Heart right ventricle (tissue), 16 donors: Measurements from ENCODE around the gene NIPAL3. TPM values are rescaled to one million over a fixed set of nuclear protein-coding genes. Genes with fewer than 3 reads are reported as not detected.

Experiments
- ATAC-seq, 8 donors: fragments of 200-7000 bp; cut with Tn5 transposase; one replicate each; pipeline ENCODE4 v1.9.1; 2020; ENCODE audit warnings: mild to moderate bottlenecking in 8 of 8, moderate library complexity in 8 of 8, moderate number of reproducible peaks in 1 of 8
- DNase-seq, 2 donors: peaks; one replicate each; pipeline ENCODE4 v3.0.0-alpha.2; 2020
- H3K27ac ChIP-seq, 10 donors: fragments of 200-600 bp; sonication (generic) in 2 of 10; one replicate each; pipeline versions ENCODE4 v1.5.0 to v1.8.0; 2020 to 2022; ENCODE audit warnings: mild to moderate bottlenecking in 3 of 10
- H3K27me3 ChIP-seq, 7 donors: fragments of 200-600 bp; one replicate each; pipeline ENCODE4 v1.8.0; 2021 to 2022; ENCODE audit warnings: mild to moderate bottlenecking in 2 of 7
- H3K36me3 ChIP-seq, 9 donors: fragments of 200-600 bp; sonication (generic) in 1 of 9; one replicate each; pipeline versions ENCODE4 v1.5.0 to v1.8.0; 2020 to 2022; ENCODE audit warnings: mild to moderate bottlenecking in 2 of 9
- H3K4me1 ChIP-seq, 9 donors: fragments of 200-600 bp; sonication (generic) in 1 of 9; one replicate each; pipeline versions ENCODE4 v1.5.0 to v1.8.0; 2020 to 2022; ENCODE audit warnings: mild to moderate bottlenecking in 4 of 9
- H3K4me3 ChIP-seq, 10 donors: fragments of 200-600 bp; sonication (generic) in 2 of 10; one replicate each; pipeline versions ENCODE4 v1.5.0 to v1.8.0; 2020 to 2022; ENCODE audit warnings: mild to moderate bottlenecking in 7 of 10, moderate library complexity in 2 of 10
- H3K9me3 ChIP-seq, 11 donors: fragments of 200-600 bp in 10 of 11; sonication (generic) in 2 of 11; one replicate each; pipeline versions ENCODE4 v1.5.0 to v1.8.0; 2013 to 2022; ENCODE audit warnings: mild to moderate bottlenecking in 2 of 11, control low read depth in 1 of 11, moderate library complexity in 1 of 11
- CTCF ChIP-seq, 9 donors: fragments of 200-600 bp; sonication (generic) in 2 of 9; IDR thresholded peaks; one replicate each; pipeline versions ENCODE4 v1.5.0 to v1.8.0; 2021 to 2022; ENCODE audit warnings: antibody characterized with exemption in 9 of 9, mild to moderate bottlenecking in 5 of 9, moderate library complexity in 1 of 9
- WGBS, 2 donors: extraction: QIAGEN DNeasy Blood & Tissue Kit; methylation state at CpG; one replicate each; pipeline ENCODE4 v1.1.7; 2013; ENCODE audit warnings: inconsistent platforms in 1 of 2; 5-methylcytosine and 5-hydroxymethylcytosine counted together
- intact Hi-C, 10 donors: fragments of 100-400 bp; cut with DNase I; formaldehyde crosslinking; loops; one replicate each; pipeline versions ENCODE4 v1.11.1 to v1.14.2; 2022
- polyA plus RNA-seq, 2 donors: library from polyadenylated mRNA; stranded (reverse); fragments of 200-250 nt; gene quantifications; one replicate each; pipeline ENCODE4 v1.2.3, GENCODE V29; 2013
- total RNA-seq, 10 donors: library from RNA; stranded (reverse); fragmentation: NEBNext Ultra II Directional in 3 of 10; extraction: Animal tissue kit (Norgen Biotek cat#: 25700) in 3 of 10; gene quantifications; one replicate each; pipeline versions ENCODE4 v1.2.1 to v1.2.4, GENCODE V29; 2021 to 2023
- donor health status: Arrhythmogenic right ventricular cardiomyopathy.
- donor health status: ischemic (EF 13 %, LVEDD 7.1; RV severe dilation, severe dysfunction).
- donor health status: healthy with polysubstance abuse.
- donor health status: DM: no; HTN: yes; CAD: no.
- donor health status: DM: no; HTN: no; CAD: no.
- donor health status: ischemic (EF 25% LVEDD 6.9; RV normal size, moderate dysfunction).
- donor health status: ischemic (EF 25% LVEDD 5.7; RV mildly dilated, moderate dysfunction).
- donor health status: healthy.
- donor health status: DM: yes; HTN: yes; CAD: no.
- donor health status: Ischemic cardiomyopathy.
- donor health status: ischemic (EF 35%, LVEDD 5.7; RV mildly dilated, moderate dysfunction).
- donor health status: nonischemic (EF 11% LVEDD 7.7; RV severe dilation, severe dysfunction).
- donor health status: DM: yes; HTN: yes; CAD: no.
- donor health status: PGD.
- donor health status: ischemic (EF 29% LVEDD 5.4; RV normal size, mild dysfunction).
- donor health status: nonischemic (EF 23%, LVEDD 6.1; RV moderate dilation, normal function).

The NIPAL3 gene
- total and polyA plus RNA-seq, 12 donors, result 5.3 to 44.9 (median 26.5) TPM

GRCh38 chr1:24392982-24393650, 22.5 kb upstream of the NIPAL3 start:
- no peak for ATAC-seq
- peaks cover 0 to 31% (median 15%) of the 10 kb centered on the region in 9 donors for H3K4me1 ChIP-seq
- H3K9me3 ChIP-seq, result peaks cover 0 to 4% (median 0%) of the 10 kb centered on the region in 11 donors
- H3K27ac ChIP-seq, result peak overlapping the region in 3 of 10 donors; percentile 4 to 83 (median 75)
- H3K4me3 ChIP-seq, result no peak overlapping the region
- TF ChIP-seq CTCF (IDR thresholded peaks at IDR 0.05), result no peak
- WGBS, 2 donors, result 83% methylated on average over 4 of the region's 4 CpGs
- DNase-seq, result no peak
- no peaks in the 10 kb centered on the region for H3K27me3 ChIP-seq
- intact Hi-C loops, result loop anchor here in 5 of 10 donors (1.0 to 10.0 kb wide), 5 partner anchors 190 to 249 kb away; partner anchors contain the start of gene SRRM1 (in 1 of the 5)
- no peaks in the 10 kb centered on the region for H3K36me3 ChIP-seq

DNA sequence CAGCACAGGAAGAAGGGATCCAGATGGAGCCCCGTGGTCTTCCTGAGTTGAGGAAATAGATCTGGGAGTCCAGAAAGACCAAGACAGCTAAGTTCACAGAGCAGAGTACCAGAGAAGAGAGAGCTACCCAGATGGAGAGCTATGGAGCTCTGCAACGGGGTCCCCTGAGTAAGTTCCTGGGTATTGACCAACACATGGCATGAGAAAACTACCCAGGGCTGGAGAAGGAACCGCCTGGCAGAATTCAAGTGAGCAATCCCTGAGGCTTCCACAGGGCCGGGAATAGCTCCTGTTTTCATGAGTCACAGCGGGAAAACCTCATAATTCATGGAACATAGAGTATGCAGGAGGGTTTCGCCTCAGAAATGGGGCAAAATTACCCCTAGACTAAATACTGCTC, 21.7 kb upstream of the NIPAL3 start:
- ATAC-seq, result no peak
- WGBS, 2 donors, result 74 to 76% methylated on average over 6 of the region's 6 CpGs
- Histone ChIP-seq H3K9me3 (peaks cover 0 to 4% (median 0%) of the 10 kb centered on the region in 11 donors), H3K36me3 (no peaks in the 10 kb centered on the region), H3K27me3 (no peaks in the 10 kb centered on the region), H3K4me1 (peaks cover 0 to 31% (median 15%) of the 10 kb centered on the region in 9 donors), H3K27ac (no peak overlapping the region), H3K4me3 (no peak overlapping the region)
- TF ChIP-seq CTCF (IDR thresholded peaks at IDR 0.05), result no peak
- no peak for DNase-seq
- intact Hi-C loops, result loop anchor here in 5 of 10 donors (2.0 to 10.0 kb wide), 4 partner anchors 191 to 248 kb away; partner anchors contain the start of gene SRRM1 (in 1 of the 5)

DNA sequence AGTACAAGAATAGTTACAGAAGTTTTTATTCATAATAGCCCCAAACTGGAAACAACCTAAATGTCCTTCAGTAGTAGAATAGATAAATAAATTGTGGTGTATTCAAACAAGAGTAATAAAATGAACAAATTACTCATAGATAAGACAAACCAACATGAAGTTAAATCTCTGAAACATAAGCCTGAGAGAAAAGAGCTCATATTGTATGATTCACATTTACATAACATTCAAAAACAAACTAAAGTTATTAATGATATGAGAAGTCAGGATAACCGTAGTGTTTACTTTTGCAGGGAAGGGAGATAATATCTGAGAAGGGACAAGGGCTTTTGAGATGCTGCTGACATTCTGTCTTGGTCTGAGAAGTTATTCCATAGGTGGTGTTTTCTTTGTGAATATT, 15.5 kb upstream of the NIPAL3 start:
- Histone ChIP-seq H3K4me1 (no peaks in the 10 kb centered on the region), H3K4me3 (no peak overlapping the region), H3K27ac (no peak overlapping the region), H3K36me3 (peaks cover 0 to 24% (median 0%) of the 10 kb centered on the region in 9 donors), H3K9me3 (peaks cover 0 to 4% (median 0%) of the 10 kb centered on the region in 11 donors), H3K27me3 (no peaks in the 10 kb centered on the region)
- ATAC-seq (no peak), DNase-seq (no peak)
- intact Hi-C loops, result no loop called here
- TF ChIP-seq CTCF (IDR thresholded peaks at IDR 0.05), result no peak
- WGBS, 2 donors, result 75 to 80% methylated on average over 1 of the region's 1 CpG

GRCh38 chr1:24403806-24404205, 11.8 kb upstream of the NIPAL3 start:
- peaks cover 0 to 14% (median 0%) of the 10 kb centered on the region in 11 donors for H3K9me3 ChIP-seq
- no peaks in the 10 kb centered on the region for H3K4me1 ChIP-seq
- H3K27me3 ChIP-seq, result no peaks in the 10 kb centered on the region
- intact Hi-C loops, result no loop called here
- TF ChIP-seq CTCF (IDR thresholded peaks at IDR 0.05), result no peak
- 91 to 93% methylated on average over 4 of the region's 4 CpGs for WGBS, 2 donors
- ATAC-seq (no peak), DNase-seq (no peak)
- peaks cover 0 to 24% (median 0%) of the 10 kb centered on the region in 9 donors for H3K36me3 ChIP-seq
- H3K27ac ChIP-seq, result no peak overlapping the region
- H3K4me3 ChIP-seq, result no peak overlapping the region
